Esophagus muscularis mucosa (tissue), 4 donors: ENCODE results near the gene KCNE4. TPM values are rescaled to one million over a fixed set of nuclear protein-coding genes. Genes with fewer than 3 reads are reported as not detected.

Experiments
- DNase-seq: peaks from one replicate; pipeline ENCODE4 v3.0.0-alpha.2; 2017; ENCODE audit errors: extremely low spot score
- H3K27ac ChIP-seq, 4 donors: fragments of 200-600 bp; sonication (generic); replicated peaks in 1 of 4; 1 replicate in 3 of 4; 2 replicates in 1 of 4; pipeline ENCODE4 v1.5.1; 2016 to 2019; ENCODE audit warnings: mild to moderate bottlenecking in 1 of 4
- H3K27me3 ChIP-seq, 4 donors: fragments of 200-600 bp; sonication (generic); one replicate each; pipeline versions ENCODE4 v1.5.1 to v1.6.0; 2016 to 2019
- H3K36me3 ChIP-seq, 4 donors: fragments of 200-600 bp; sonication (generic); one replicate each; pipeline ENCODE4 v1.5.1; 2016 to 2019
- H3K4me1 ChIP-seq, 4 donors: fragments of 200-600 bp; sonication (generic); one replicate each; pipeline ENCODE4 v1.5.1; 2016 to 2019
- H3K4me3 ChIP-seq, 4 donors: fragments of 200-600 bp; sonication (generic); 1 replicate in 2 of 4; 2 replicates in 2 of 4; pipeline ENCODE4 v1.5.1; 2016 to 2019; ENCODE audit warnings: mild to moderate bottlenecking in 4 of 4, moderate library complexity in 1 of 4
- H3K9me3 ChIP-seq, 4 donors: fragments of 200-600 bp; sonication (generic); 1 replicate in 3 of 4; 2 replicates in 1 of 4; pipeline ENCODE4 v1.5.1; 2016 to 2019
- CTCF ChIP-seq, 3 experiments: fragments of 200-600 bp in 2 of 3; fragments of 450-650 bp in 1 of 3; sonication (generic) in 2 of 3; IDR thresholded peaks; one replicate each; pipeline ENCODE4 v1.5.1; 2017 to 2019; ENCODE audit warnings: antibody characterized with exemption in 3 of 3, mild to moderate bottlenecking in 2 of 3, moderate library complexity in 1 of 3
- EP300 ChIP-seq: sonication (generic); formaldehyde crosslinking; IDR thresholded peaks from one replicate; pipeline ENCODE4 v1.6.1; 2017; ENCODE audit warnings: antibody characterized with exemption
- POLR2A ChIP-seq: fragments of 450-650 bp; IDR thresholded peaks from one replicate; pipeline ENCODE4 v1.6.1; 2017; ENCODE audit warnings: antibody characterized with exemption, moderate library complexity, mild to moderate bottlenecking, low read depth
- POLR2AphosphoS5 ChIP-seq, 2 donors: sonication (generic); formaldehyde crosslinking; IDR thresholded peaks; one replicate each; pipeline ENCODE4 v1.6.1; 2017; ENCODE audit warnings: antibody characterized with exemption in 2 of 2
- WGBS: methylation state at CpG from one replicate; pipeline ENCODE4 v1.1.5; 2018; 5-methylcytosine and 5-hydroxymethylcytosine counted together
- intact Hi-C: fragments of 100-400 bp; cut with DNase I; formaldehyde crosslinking; loops from one replicate; pipeline ENCODE4 v1.15.1; 2023
- total RNA-seq, 4 donors: library from RNA; depleted of rRNA; stranded (reverse); fragments of >200 nt; gene quantifications; one replicate each; pipeline versions ENCODE4 v1.1.0 to v1.2.1, GENCODE V29; 2016

Gene KCNE4
- total RNA-seq, 4 donors from 2014 or later, result 11.6 to 38.1 (median 17.7) TPM

GRCh38 chr2:223043164-223043941 lies 8.6 kb upstream of the KCNE4 start:
- no peaks in the 10 kb centered on the region for H3K36me3 ChIP-seq
- H3K4me1 ChIP-seq, result peaks cover 14 to 43% (median 39%) of the 10 kb centered on the region in 4 donors
- H3K27ac ChIP-seq, result no peak overlapping the region
- intact Hi-C loops, result no loop called here
- DNase-seq, result no peak
- no peaks in the 10 kb centered on the region for H3K27me3 ChIP-seq
- H3K9me3 ChIP-seq, result no peaks in the 10 kb centered on the region
- H3K4me3 ChIP-seq, result no peak overlapping the region
- WGBS, result 66% methylated on average over 7 of the region's 7 CpGs
- TF ChIP-seq EP300 (no peak), CTCF (IDR thresholded peaks at IDR 0.05) (no peak), POLR2A (no peak), POLR2AphosphoS5 (IDR thresholded peaks at IDR 0.05) (no peak)

- TF ChIP-seq CTCF (IDR thresholded peaks at IDR 0.05) (no peak), POLR2AphosphoS5 (IDR thresholded peaks at IDR 0.05) (no peak), EP300 (no peak), POLR2A (no peak)
These were observed 7.7 kb upstream of the KCNE4 start for GRCh38 chr2:223044092-223044836.

GRCh38 chr2:223044916-223045700 lies 6.9 kb upstream of the KCNE4 start:
- no peak for TF ChIP-seq POLR2AphosphoS5 (IDR thresholded peaks at IDR 0.05)
- TF ChIP-seq POLR2A, result no peak
- no peak for TF ChIP-seq CTCF (IDR thresholded peaks at IDR 0.05)
- no peak for TF ChIP-seq EP300
- Histone ChIP-seq H3K4me3 (no peak overlapping the region), H3K4me1 (peaks cover 14 to 46% (median 44%) of the 10 kb centered on the region in 4 donors), H3K27me3 (no peaks in the 10 kb centered on the region), H3K27ac (no peak overlapping the region), H3K36me3 (no peaks in the 10 kb centered on the region), H3K9me3 (no peaks in the 10 kb centered on the region)
- no peak for DNase-seq
- intact Hi-C loops, result no loop called here
- WGBS, result 92% methylated on average over 5 of the region's 5 CpGs

More at GRCh38 chr2:223044092-223044836, 7.7 kb upstream of the KCNE4 start:
- Histone ChIP-seq H3K4me1 (peaks cover 14 to 43% (median 39%) of the 10 kb centered on the region in 4 donors), H3K4me3 (no peak overlapping the region), H3K9me3 (no peaks in the 10 kb centered on the region), H3K36me3 (no peaks in the 10 kb centered on the region), H3K27ac (no peak overlapping the region), H3K27me3 (no peaks in the 10 kb centered on the region)
- WGBS, result 89% methylated on average over 12 of the region's 12 CpGs
- intact Hi-C loops, result no loop called here
- no peak for DNase-seq

- Histone ChIP-seq H3K27ac (peak overlapping the region; percentile 77 to 80 (median 78)), H3K4me1 (peaks cover 11 to 55% (median 53%) of the 10 kb centered on the region in 4 donors), H3K36me3 (no peaks in the 10 kb centered on the region), H3K27me3 (no peaks in the 10 kb centered on the region), H3K9me3 (no peaks in the 10 kb centered on the region), H3K4me3 (no peak overlapping the region)
- intact Hi-C loops, result no loop called here
- WGBS, result 85% methylated on average over 2 of the region's 2 CpGs
- TF ChIP-seq POLR2AphosphoS5 (IDR thresholded peaks at IDR 0.05) (no peak), CTCF (IDR thresholded peaks at IDR 0.05) (no peak), EP300 (no peak), POLR2A (no peak)
- DNase-seq, result no peak
These were observed 5.4 kb upstream of the KCNE4 start for GRCh38 chr2:223046470-223047040.
